IMR-90 (cell line): ENCODE data around the gene NUDT9. TPM values are rescaled to one million over a fixed set of nuclear protein-coding genes. Genes with fewer than 3 reads are reported as not detected.

Experiments
- ATAC-seq: fragments of 200-7000 bp; cut with Tn5 transposase; 2 replicates; pipeline ENCODE4 v1.9.1; 2020; ENCODE audit warnings: low read depth, mild to moderate bottlenecking, moderate library complexity
- BruUV-seq: library from RNA; stranded (reverse); fragments of 400-500 nt; replicated peaks from 2 replicates; lab custom pipeline; 2021; lab: Mats Ljungman, UMichigan
- CTCF ChIA-PET: fragments of 300-600 bp; formaldehyde crosslinking; extraction: SDS; loops from one replicate; lab custom pipeline; 2021; ENCODE audit warnings: antibody characterized with exemption; lab: Yijun Ruan, JAX
- POLR2A ChIA-PET: fragments of 300-600 bp; sonication (Branson Sonifier 250); formaldehyde crosslinking; loops from one replicate; lab custom pipeline; 2022; ENCODE audit warnings: antibody characterized with exemption; ENCODE audit not compliant: unreplicated experiment; lab: Charles Lee
- DNase-seq: peaks from one replicate; pipeline ENCODE4 v3.0.0; 2013
- H2AFZ ChIP-seq: replicated peaks from 2 replicates; pipeline ENCODE3; 2013; ENCODE audit warnings: low read length, mild to moderate bottlenecking; ENCODE audit not compliant: poor library complexity
- H2AK5ac ChIP-seq: 2 replicates; pipeline ENCODE4 v1.6.1; 2013; ENCODE audit warnings: low read depth, low read length, inconsistent platforms
- H2AK9ac ChIP-seq: replicated peaks from 2 replicates; pipeline ENCODE3; 2013; ENCODE audit warnings: mild to moderate bottlenecking, low read depth, low read length, moderate library complexity; ENCODE audit not compliant: poor library complexity
- H2BK120ac ChIP-seq: 2 replicates; pipeline ENCODE4 v1.6.1; 2013; ENCODE audit warnings: low read depth, low read length, inconsistent platforms
- H2BK15ac ChIP-seq: 3 replicates; pipeline ENCODE4 v1.6.1; 2013; ENCODE audit warnings: low read depth, low read length, inconsistent platforms
- H2BK20ac ChIP-seq: 2 replicates; pipeline ENCODE4 v1.6.1; 2013; ENCODE audit warnings: low read depth, mild to moderate bottlenecking, inconsistent platforms, low read length, moderate library complexity
- H2BK5ac ChIP-seq: 2 replicates; pipeline ENCODE4 v1.6.1; 2013; ENCODE audit warnings: mild to moderate bottlenecking, low read depth, low read length, inconsistent platforms; ENCODE audit not compliant: poor library complexity, severe bottlenecking
- H3K14ac ChIP-seq: replicated peaks from 2 replicates; pipeline ENCODE4 v1.6.1; 2013; ENCODE audit warnings: low read depth, low read length, inconsistent platforms
- H3K18ac ChIP-seq: 2 replicates; pipeline ENCODE4 v1.6.1; 2013; ENCODE audit warnings: low read depth, low read length, control low read depth
- H3K23ac ChIP-seq: 2 replicates; pipeline ENCODE4 v1.6.1; 2013; ENCODE audit warnings: low read depth, low read length, inconsistent platforms
- H3K27ac ChIP-seq: 2 replicates; pipeline ENCODE4 v1.5.1; 2013; ENCODE audit warnings: mild to moderate bottlenecking, control low read depth, low read length; ENCODE audit not compliant: insufficient read depth
- H3K27me3 ChIP-seq: 2 replicates; pipeline ENCODE4 v1.6.1; 2013; ENCODE audit warnings: low read length; ENCODE audit not compliant: control insufficient read depth, insufficient read depth
- H3K36me3 ChIP-seq: 2 replicates; pipeline ENCODE4 v1.6.1; 2013; ENCODE audit warnings: low read length, mixed read lengths; ENCODE audit not compliant: control insufficient read depth, insufficient read depth
- H3K4ac ChIP-seq: 2 replicates; pipeline ENCODE4 v1.6.1; 2013; ENCODE audit warnings: low read depth, low read length, inconsistent platforms
- H3K4me1 ChIP-seq: 2 replicates; pipeline ENCODE4 v1.6.1; 2013; ENCODE audit warnings: low read length, mixed read lengths; ENCODE audit not compliant: control insufficient read depth, insufficient read depth
- H3K4me2 ChIP-seq: 2 replicates; pipeline ENCODE4 v1.6.1; 2013; ENCODE audit warnings: low read depth, mild to moderate bottlenecking, control low read depth, low read length, moderate library complexity
- H3K4me3 ChIP-seq: 2 replicates; pipeline ENCODE4 v1.5.1; 2013; ENCODE audit warnings: low read depth, mild to moderate bottlenecking, control low read depth, low read length, moderate library complexity; ENCODE audit not compliant: insufficient read depth
- H3K56ac ChIP-seq: 2 replicates; pipeline ENCODE4 v1.6.1; 2013; ENCODE audit warnings: low read length, inconsistent platforms; ENCODE audit not compliant: insufficient read depth; ENCODE audit errors: extremely low read depth
- H3K79me1 ChIP-seq, 2 experiments: 2 replicates each; pipeline ENCODE4 v1.6.1; 2013; ENCODE audit warnings: low read length in 2 of 2, inconsistent platforms in 1 of 2, low read depth in 1 of 2
- H3K9ac ChIP-seq: 2 replicates; pipeline ENCODE4 v1.6.1; 2013; ENCODE audit warnings: low read depth, low read length, control low read depth
- H3K9me1 ChIP-seq: 2 replicates; pipeline ENCODE4 v1.6.1; 2013; ENCODE audit warnings: low read length, inconsistent platforms; ENCODE audit not compliant: insufficient read depth
- H3K9me3 ChIP-seq: 2 replicates; pipeline ENCODE4 v1.6.1; 2013; ENCODE audit warnings: low read length; ENCODE audit not compliant: control insufficient read depth, insufficient read depth
- H4K20me1 ChIP-seq: 2 replicates; pipeline ENCODE4 v1.6.1; 2013; ENCODE audit warnings: low read length, inconsistent platforms; ENCODE audit not compliant: insufficient read depth
- H4K5ac ChIP-seq: 2 replicates; pipeline ENCODE4 v1.6.1; 2013; ENCODE audit warnings: mild to moderate bottlenecking, low read depth, low read length, control low read depth
- H4K8ac ChIP-seq, 2 experiments: 2 replicates each; pipeline ENCODE4 v1.6.1; 2013; ENCODE audit warnings: low read depth in 2 of 2, low read length in 2 of 2, control low read depth in 1 of 2, inconsistent platforms in 1 of 2
- H4K91ac ChIP-seq: 2 replicates; pipeline ENCODE4 v1.6.1; 2013; ENCODE audit warnings: low read depth, low read length, inconsistent platforms; ENCODE audit not compliant: insufficient read depth
- POLR2A ChIP-seq: IDR thresholded peaks from 2 replicates; pipeline ENCODE4 v1.6.1; 2012; ENCODE audit warnings: mild to moderate bottlenecking, low read depth, low read length
- RAD21 ChIP-seq: IDR thresholded peaks from 2 replicates; pipeline ENCODE4 v1.6.1; 2012; ENCODE audit warnings: low read length, improper control_type of control experiment
- SMC3 ChIP-seq: fragments of 150-350 bp; IDR thresholded peaks from 2 replicates; pipeline ENCODE4 v1.6.1; 2016; ENCODE audit warnings: low read depth, mild to moderate bottlenecking, antibody characterized with exemption, low read length, moderate library complexity
- WGBS, 2 experiments: methylation state at CpG; one replicate each; pipeline versions ENCODE4 v1.1.5 to v1.1.7; 2013; ENCODE audit warnings: missing lambda C conversion rate in 2 of 2; ENCODE audit not compliant: insufficient read length in 1 of 2; ENCODE audit errors: extremely low coverage in 2 of 2; 5-methylcytosine and 5-hydroxymethylcytosine counted together
- dilution Hi-C: fragments of 300-500 bp; cut with HindIII; formaldehyde crosslinking; loops from one replicate; pipeline ENCODE4 v1.14.3; 2018; ENCODE audit warnings: low sequenced_read_pairs; ENCODE audit not compliant: unreplicated experiment
- in situ Hi-C: fragments of 300-500 bp; cut with MboI; formaldehyde crosslinking; loops from 3 replicates; pipeline ENCODE4 v1.14.3; 2019; ENCODE audit warnings: low sequenced_read_pairs, inconsistent platforms, mixed read lengths
- intact Hi-C: fragments of 100-400 bp; cut with micrococcal nuclease; formaldehyde crosslinking; loops from 2 replicates; pipeline ENCODE4 v1.10.0; 2022
- polyA plus RNA-seq, 3 experiments: library from polyadenylated mRNA; depleted of rRNA; stranded (reverse); fragments of >200 nt; gene quantifications; 2 replicates each; pipeline ENCODE4 v1.2.3, GENCODE V29; 2012; ENCODE audit warnings: low replicate concordance in 1 of 3
- total RNA-seq: library from RNA; depleted of rRNA; stranded (reverse); fragments of >200 nt; gene quantifications from 2 replicates; pipeline ENCODE4 v1.2.3, GENCODE V29; 2012
- TF ChIP-seq, protein P1 (sequence below): conservative IDR thresholded peaks from 2 replicates; pipeline ENCODE4 v1.5.1; 2012; ENCODE audit warnings: mild to moderate bottlenecking, low read depth, low read length, improper control_type of control experiment

The NUDT9 gene
- total and polyA plus RNA-seq, 2 of the 4 experiments (the other 2 are of a cell fraction), result 10.0 to 23.5 TPM

DNA sequence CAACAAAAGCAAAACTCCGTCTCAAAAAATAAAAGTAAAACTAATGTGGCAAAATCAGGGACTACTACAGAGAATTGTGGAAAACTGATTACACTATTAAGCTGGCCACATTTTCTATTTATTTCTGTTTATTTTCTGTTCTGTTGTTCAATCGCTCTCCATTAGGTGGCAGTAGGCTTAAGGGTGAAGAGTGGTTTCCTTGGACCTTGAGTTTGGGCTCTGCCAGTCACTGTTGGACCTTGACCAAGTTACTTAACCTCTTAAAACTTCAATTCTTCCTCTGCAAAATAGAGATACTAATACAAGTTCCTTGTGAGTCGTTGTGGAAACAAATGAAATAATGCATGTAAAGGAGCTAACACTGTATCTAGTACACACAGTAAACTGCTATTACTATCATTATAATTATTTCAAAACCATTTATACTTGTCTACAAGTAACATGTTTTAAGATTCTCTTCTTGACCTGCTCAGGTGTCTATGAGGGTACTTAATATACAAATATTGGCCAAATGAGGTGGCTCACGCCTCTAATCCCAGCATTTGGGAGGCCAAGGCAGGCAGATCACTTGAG, 46.6 kb upstream of the NUDT9 start:
- no peak overlapping the region for H3K56ac ChIP-seq
- WGBS, 2 experiments, result no CpG with 5 or more reads among the region's 4 CpGs
- dilution Hi-C loops (no loop called here), intact Hi-C loops (loop anchor here (1.0 to 10.0 kb wide), 4 partner anchors 15 to 279 kb away; partner anchors contain the start of genes DMP1, HSD17B11 and NUDT9), in situ Hi-C loops (loop anchor here (10.0 kb wide), 1 partner anchor 89 kb away; no protein-coding TSS in a partner anchor)
- no peak overlapping the region for H3K9ac ChIP-seq
- DNase-seq (peak; percentile 88), ATAC-seq (peak; percentile 85)
- H4K8ac ChIP-seq, result no peak overlapping the region
- H2AK5ac ChIP-seq, result no peak overlapping the region
- H2BK15ac ChIP-seq, result no peak overlapping the region
- no peak overlapping the region for H3K14ac ChIP-seq
- H3K79me1 ChIP-seq, result no peaks in the 10 kb centered on the region; a peak in 1 of 4 replicates
- H2AK9ac ChIP-seq, result no peak overlapping the region
- H3K23ac ChIP-seq, result no peak overlapping the region
- CTCF ChIA-PET, result interaction anchor here (0.6 to 1.7 kb wide), 15 partner anchors 13 to 802 kb away, joined by 3 to 8 read pairs (median 4); partner anchors contain the start of gene HSD17B11
- TF ChIP-seq RAD21 (peak; percentile 86), POLR2A (no peak), SMC3 (peak; percentile 73)
- TF ChIP-seq, protein P1, sequence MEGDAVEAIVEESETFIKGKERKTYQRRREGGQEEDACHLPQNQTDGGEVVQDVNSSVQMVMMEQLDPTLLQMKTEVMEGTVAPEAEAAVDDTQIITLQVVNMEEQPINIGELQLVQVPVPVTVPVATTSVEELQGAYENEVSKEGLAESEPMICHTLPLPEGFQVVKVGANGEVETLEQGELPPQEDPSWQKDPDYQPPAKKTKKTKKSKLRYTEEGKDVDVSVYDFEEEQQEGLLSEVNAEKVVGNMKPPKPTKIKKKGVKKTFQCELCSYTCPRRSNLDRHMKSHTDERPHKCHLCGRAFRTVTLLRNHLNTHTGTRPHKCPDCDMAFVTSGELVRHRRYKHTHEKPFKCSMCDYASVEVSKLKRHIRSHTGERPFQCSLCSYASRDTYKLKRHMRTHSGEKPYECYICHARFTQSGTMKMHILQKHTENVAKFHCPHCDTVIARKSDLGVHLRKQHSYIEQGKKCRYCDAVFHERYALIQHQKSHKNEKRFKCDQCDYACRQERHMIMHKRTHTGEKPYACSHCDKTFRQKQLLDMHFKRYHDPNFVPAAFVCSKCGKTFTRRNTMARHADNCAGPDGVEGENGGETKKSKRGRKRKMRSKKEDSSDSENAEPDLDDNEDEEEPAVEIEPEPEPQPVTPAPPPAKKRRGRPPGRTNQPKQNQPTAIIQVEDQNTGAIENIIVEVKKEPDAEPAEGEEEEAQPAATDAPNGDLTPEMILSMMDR, result peak; percentile 81
- no peaks in the 10 kb centered on the region for H3K9me1 ChIP-seq
- POLR2A ChIA-PET, result no interaction called here
- H3K18ac ChIP-seq, result no peak overlapping the region
- no peak overlapping the region for H2BK20ac ChIP-seq
- peaks cover 12% of the 10 kb centered on the region for H3K36me3 ChIP-seq
- no peaks in the 10 kb centered on the region; the same call in 1 of the 2 replicates for H3K4me1 ChIP-seq
- H4K5ac ChIP-seq, result no peak overlapping the region
- no TSS peak for BruUV-seq
- no peak overlapping the region for H3K4me3 ChIP-seq
- no peak overlapping the region for H3K4ac ChIP-seq
- H3K27ac ChIP-seq, result no peak overlapping the region
- no peak overlapping the region for H2AFZ ChIP-seq
- no peak overlapping the region for H2BK5ac ChIP-seq
- no peaks in the 10 kb centered on the region for H4K20me1 ChIP-seq
- no peak overlapping the region for H4K91ac ChIP-seq
- no peaks in the 10 kb centered on the region for H3K9me3 ChIP-seq
- no peaks in the 10 kb centered on the region for H3K27me3 ChIP-seq
- H3K4me2 ChIP-seq, result no peak overlapping the region
- no peak overlapping the region for H2BK120ac ChIP-seq
